Embryonic facial prominence (tissue), 1 donor: ENCODE data around the gene UTP11.

Source experiments
- DNase-seq: peaks from one replicate; pipeline ENCODE4 v3.0.0-alpha.2; 2016; ENCODE audit errors: extremely low spot score

Gene UTP11

DNA sequence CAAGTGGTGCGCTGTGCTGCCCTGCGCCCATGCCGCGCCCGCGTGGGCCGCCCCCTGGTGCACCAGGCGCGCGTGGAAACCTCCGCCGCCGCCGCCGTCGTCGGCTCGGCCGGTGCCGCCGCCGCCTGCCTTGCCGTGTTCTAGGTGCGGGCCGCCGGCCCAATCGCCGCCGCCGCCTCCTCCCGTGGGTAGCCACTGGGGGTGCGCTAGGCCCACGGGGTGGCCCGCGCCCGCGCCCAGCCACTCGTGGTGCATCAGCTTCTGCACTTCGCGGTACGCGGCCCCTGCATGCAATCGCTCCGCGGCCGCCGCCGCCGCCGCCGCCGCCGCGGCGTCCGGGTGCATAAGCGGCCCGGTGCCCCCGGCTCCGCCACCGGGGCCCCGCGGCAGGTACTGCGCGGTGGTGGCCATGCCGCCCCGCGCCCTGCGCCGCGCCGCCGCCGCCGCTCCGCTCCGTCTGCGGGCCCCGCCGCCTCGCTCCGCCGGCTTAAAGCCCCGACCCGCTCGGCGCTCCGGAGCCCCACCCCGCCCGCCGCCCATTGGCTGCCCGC is 33.9 kb downstream of the UTP11 start, which contains the start of gene POU3F1:
POU3F1 (minus strand) TSS at position 461 of the 551 bp plus-strand sequence; CDS start at position 411, 50 bp downstream.
- DNase-seq = no peak

DNA sequence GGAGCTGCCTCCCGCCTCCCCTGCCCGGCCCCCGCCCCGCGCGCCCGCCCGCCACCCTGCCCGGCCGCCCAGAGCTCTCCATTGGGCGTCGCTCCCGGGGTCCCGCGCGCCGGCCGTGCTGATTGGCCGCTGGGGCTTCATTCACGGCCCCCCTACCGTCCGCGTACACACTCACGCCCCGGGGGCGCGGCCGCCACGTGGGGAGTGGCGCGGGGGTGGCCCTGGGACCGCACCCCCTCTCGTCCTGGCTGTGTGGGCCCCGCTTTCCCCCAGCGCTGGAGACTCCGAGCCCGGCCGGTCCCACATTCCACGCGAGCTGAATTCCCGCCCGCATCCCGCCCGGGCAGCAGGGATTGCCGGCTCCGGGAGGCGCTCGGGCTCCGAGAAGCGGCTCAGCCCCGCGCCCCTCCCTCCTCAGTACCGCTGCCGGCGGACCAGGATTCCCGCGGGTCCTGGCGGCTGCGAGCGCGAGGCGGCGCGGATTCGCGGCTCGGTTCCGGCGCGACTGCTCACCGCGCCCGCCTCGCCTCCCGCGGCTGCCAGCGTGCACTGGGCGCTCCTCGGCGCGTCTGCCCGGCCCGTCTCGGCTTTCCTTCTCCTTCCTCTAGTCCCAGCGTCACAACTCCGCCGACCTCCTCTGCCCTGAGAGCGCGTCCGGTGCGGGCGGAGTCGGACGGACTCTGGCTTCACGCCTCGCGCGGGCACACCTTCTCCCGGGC is 34.5 kb downstream of the UTP11 start:
- DNase-seq = peak; percentile 44

DNA sequence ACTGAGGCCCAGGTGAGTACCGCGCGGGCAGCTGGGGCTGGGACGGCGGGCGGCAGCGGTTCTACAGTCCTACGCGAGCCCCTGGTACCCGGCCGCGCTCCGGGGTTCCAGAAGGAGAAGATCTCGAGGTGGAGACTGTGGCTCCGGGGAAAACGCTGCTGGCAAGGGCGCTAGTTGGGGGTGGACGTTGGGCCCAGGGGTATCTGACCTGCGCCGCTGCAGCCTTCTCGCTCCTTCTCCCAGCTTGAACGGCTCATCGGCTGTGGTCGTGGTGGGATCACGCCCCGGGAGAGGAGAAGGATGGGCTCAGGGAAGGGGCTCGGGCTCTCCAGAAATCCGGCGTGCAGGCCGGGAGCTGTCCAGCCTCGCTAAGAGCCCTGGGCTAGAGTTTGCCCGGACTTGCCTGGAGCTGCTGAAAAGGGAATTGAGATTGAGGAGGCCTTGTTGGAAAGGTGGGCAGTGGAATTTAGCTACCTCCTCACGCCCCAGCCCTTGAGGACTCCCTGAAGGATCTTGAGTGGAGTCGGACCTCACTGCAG is 35.1 kb downstream of the UTP11 start:
- DNase-seq = no peak

DNA sequence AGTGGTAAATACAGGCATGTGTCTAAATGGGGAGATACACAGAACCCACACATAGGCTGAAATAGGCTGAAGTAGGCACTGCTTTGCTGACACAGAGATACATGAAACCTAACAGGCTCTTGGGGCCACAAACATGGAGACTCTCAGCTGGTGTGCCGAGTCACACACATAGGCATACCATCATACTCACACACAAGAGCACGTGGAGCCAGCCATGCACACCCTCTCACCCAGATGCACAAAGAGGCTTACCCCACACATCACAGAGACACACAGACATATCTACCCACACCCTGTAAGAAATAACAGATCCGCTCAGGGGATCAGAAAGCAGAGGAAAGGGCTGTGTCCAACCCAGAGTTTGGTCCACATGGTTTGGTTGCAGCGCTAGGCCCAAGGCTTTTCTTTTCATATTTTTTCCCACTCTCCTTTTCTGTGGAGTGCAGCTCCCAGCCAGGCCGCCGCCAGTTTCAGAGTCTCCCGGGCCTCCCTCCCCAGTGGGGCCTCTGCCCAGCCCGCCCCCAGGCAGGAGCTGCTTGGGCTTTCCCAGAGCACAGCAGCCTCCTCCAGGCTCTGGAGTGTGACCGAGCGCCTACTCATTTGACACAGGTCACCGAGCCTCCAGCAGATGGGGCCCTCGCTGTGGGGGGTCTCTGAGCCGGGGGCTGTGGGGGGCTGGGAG is 38.0 kb downstream of the UTP11 start:
- no peak for DNase-seq

DNA sequence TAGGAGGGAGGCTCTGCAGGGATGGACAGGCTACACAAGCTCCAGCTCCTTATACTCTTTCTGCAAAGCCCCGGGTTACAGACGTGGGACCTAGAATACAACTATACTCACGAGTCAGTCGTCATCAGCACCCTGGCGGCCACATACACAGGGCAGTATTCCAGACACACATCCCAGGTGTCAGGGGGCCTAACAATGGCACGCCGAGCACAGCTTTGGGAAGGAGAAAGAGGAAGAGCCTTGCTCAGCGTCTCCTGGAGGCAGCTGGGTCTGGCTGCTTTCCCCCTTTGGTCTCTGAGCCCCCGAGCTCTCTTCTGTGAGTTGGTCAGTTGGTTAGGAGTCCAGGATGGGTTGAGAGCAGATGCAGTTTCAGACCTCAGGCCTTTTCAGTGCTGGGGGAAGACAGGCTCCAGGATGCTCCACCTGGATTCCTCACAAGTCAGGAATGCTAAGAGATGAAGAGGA is 38.6 kb downstream of the UTP11 start:
- DNase-seq = no peak

DNA sequence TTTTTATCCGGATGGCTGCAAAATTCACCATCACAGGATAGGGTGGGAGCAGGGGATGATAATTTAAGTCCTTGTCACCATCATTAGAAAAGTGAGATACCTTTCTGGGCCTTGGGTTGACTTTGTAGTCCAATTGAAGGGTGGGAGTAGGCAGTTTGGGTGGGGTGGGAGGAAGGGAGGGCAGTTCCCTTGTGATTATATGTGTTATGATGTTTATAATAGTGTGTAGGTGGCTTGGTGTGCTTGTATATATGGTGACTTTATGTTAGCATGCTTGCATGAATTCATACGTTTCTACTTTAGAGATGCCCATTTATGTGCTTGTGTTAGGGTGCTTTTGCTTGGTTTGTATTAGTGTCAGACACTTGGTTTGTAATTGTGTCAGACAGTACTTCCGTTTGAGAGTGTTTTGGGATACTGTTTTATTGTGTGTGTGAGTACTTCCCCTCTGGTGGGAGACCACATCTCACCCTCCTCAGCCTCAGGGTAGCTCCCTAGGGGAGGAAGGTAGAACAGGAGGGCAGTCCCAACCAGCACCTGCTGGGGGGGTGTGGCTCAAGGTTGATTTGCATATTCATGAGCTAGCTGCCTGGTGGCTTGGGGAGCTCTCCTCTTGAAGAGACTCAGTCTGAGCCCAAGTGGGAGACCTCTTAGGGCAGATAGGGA is 40.3 kb downstream of the UTP11 start:
- no peak for DNase-seq

DNA sequence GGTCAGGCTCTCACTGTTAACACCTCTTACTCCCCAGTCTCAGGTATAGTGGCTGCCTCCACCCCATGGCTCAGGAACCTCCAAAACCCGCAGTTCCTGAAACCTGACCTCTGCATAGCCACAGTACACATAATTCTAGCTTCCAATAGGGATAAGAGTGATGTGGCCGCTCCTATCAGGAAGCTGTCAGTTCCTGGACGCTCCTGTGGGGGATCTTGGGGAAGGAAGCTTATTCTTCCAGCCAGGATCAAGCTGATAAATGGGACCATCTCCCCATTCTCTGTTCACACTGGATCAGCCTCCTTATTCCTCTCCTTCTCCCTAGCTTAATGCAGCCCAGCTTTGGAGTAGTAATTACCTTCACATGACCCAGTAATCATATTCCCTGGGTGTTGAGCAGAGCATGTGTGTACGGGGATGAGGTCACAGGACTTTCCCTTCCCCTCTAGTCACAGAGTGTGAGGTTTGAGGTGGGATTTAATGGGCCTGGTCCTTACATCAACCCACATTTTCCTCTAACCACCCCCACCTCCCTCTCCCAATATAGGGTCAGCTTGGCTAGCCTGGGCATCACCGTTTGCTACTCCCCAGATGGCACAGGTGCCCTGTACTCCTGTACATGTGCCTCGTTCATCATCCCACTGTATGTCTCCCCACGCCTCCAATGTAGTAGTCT is 41.0 kb downstream of the UTP11 start:
- DNase-seq = no peak

DNA sequence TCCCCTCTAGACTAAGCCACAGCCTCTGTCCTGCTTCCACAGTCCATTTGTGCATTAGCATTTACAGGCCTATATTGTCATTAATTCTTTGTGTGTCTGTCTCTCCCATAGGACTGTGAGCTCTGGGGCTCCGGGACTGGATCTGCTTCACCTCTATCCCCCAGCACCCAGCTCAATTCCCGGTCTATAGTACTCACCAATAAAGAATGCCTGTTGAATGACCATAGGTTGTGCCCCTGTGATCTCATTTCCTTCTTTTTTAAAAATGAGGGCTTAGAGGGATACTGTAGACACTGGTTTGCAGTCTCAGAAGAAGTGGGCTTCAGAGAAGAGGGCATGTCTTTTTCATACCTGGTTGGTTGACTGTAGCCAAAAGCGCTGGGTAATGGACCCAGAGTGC is 42.9 kb downstream of the UTP11 start:
- DNase-seq = no peak

DNA sequence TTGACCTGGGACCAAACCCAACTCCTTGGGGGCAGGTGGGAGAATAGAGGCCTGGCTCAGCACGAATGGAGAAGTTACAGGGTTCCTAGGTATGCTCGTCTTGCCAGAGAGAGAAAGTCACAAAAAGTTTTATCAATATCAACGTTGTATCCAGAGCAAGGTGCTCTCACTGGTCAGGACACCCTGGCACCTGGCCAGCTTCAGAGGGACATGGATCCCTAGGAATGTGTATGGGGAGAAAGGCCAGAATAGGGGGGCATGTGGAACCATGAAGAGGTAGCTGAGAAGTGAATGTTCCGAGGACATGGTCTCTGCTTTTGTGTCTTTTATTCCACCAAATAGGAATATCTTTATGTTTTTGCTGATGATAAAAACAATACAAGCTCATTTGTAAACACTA is 43.4 kb downstream of the UTP11 start:
- DNase-seq = no peak

DNA sequence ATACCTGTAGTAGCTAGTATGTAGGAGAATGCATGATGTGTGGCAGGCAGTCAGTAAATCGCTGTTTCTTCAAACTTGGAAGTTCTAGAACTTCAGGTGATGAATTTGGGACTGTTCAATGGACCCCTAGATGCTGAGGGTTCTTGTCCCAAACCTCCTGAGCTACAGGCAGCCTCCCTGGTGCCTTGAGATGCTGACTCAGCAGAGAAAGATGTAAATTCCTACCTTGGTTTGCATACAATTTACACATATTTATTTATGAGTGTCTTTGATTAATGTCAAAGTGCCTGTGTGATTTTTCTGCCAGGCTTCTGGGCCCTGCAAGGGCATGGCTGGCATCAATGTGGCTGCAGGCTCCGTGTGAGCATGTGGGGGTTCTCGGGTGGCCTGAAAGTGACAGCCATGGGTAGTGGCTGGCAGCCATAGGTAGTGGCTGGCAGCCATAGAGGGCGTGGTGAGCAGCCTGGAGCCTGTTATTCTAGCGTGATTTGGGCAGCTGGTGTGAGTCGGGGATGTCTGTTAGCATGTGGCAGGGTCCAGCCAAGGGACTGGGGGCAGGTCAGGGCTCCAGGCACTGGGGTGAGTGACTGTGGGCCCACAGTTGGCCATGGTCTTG is 47.2 kb downstream of the UTP11 start:
- no peak for DNase-seq

DNA sequence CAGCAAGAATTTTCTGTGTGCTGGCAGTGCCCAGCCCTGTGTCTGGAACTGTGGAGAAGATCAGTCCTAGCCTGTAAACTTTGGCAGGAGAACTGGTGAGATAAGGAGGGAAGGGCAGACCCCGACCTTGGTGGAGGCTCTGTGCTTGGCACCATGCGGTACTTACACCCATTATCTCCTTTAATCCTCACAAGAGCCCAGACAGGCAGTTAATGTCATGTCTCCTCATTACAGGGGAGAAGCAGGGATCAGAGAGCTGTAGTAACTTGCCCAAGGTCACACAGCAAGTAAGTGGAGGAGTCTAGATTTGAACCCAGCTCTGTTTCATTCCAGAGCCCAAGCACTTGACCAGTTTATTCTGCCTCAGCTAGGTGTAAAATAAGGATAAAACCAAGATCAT is 48.0 kb downstream of the UTP11 start:
- DNase-seq = no peak

DNA sequence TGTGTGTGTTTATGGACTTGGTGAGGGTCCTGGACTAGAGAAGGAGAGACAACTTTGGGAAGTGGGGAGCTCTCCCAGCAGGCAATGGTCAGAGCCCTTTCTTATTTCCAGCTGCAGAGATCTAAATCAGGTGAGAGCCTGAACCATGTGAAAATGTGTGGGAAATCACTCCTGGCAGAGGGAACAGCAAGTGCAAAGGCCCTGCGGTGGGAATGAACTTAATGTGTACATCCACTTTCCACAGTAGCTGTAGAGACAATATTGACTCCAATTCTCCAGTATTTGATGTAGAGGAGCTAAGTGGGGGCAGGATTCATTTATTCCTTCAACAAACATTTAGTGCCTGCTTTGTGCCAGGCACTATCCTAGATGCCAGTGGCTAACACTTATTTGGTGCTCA is 48.8 kb downstream of the UTP11 start:
- no peak for DNase-seq

DNA sequence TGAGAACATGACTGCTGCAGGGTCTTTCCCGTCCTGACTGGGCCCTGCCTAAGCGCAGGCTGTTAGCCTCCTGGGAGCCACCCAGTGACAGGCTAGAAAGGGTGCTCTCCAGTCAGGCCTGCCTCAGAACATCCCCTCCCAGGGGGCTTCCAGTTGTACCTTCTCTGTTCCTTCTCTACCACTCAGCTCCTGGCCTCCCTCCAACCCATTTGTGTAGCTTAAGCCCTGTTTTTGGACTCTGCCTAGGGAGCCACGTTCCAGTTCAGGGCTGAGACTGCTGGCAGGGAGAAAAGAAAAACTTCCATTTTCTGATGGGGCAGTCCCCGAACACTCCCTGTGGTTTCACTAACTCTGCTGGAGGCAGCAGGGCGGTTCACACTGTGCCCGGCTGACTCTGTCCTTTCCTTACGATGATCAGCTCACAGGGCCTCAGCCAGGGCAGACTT is 49.4 kb downstream of the UTP11 start:
- no peak for DNase-seq

DNA sequence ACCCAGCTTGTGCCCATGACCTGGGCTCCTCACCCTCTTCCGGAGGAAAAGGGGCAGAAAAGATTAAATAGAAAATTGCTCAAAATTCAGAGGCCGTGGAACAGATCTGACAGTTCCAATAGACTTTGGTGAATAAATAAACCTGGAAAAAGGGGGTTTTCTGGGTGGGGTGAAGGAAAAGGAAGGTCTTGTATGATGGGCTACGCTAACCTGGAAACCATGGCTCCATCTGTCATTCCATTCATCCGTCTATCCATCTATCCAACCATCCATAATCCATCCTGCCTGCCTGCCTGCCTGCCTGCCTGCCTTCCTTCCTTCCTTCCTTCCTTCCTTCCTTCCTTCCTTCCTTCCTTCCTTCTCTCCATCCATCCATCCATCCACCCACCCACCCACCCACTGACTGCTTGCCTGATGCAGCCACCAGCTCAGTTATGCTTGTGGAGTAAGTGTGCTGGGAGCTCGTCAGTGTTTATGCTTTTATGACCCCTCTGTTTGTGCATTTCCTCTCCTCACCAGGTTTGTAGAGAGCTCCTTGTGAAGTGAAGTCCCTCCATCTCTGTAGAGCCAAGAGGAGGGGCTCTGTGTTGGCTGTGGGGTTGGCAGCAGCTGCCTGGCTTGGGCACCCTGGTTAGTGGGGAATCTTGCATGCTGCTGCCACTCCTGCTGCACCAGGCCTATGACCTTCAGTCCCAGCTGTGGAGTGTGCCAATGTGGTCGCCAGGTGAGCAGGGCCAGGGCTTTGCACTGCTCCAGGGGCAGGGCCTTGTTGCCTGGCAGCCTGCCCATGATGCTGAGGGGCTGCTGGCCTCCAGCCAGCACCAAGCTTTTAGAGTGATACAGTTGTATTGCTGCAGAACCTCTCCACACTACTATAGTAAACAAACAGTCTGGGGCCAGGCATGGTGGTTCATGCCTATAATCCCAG is 50.1 kb downstream of the UTP11 start:
- no peak for DNase-seq

DNA sequence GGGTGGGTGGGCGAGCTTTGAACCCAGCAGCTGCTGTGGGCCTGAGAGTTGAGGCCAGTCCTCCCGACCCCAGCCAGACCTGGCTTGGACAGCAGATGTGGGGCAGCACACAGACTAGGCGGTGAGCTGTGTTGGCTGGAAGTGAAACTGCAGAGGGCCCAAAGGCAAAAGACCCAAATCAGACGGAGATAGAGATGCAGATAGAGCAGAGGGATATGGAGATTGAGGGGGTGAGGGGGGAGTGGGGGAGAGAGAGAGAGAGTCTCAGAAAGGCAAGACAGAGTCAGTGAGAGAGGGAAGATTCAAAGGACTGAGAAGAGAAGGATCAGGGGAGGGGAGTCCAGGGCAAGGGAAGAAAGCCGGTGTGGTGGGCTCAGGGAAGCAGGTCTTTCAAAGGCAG is 51.1 kb downstream of the UTP11 start:
- no peak for DNase-seq

DNA sequence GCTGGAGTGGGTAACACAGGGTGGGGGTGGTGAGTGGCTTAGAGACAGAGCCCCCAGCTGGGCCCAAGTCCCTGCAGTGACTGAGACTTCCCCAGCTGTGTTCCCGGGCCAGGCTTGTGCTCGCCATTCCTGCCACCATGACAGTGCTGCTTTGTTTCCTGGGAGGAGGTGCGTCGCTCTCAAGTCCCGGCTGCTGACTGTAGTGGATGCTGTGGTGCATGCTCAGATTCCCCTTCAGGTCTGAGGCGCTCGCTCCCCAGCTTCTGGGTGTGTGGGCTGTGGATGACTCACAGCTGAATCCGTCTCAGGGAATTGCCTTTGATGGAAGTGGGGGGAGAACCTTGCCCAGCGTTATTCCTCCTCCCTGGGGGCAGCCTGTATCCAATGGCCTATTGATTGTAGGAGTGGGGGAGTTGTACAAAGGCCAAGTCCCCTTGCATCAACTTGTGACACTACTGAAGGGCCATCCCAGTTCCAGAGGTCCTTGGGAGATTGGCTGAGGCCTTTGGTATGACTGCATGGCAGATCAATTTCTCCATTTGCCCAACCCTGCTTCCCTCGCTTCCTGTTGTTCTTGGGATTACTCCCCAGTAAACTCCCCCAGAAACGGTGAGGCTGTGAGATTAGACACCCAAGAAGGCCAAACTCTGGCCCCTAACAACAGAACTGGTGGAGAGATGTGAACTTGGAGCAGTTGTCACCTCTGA is 51.8 kb downstream of the UTP11 start:
- DNase-seq = no peak

DNA sequence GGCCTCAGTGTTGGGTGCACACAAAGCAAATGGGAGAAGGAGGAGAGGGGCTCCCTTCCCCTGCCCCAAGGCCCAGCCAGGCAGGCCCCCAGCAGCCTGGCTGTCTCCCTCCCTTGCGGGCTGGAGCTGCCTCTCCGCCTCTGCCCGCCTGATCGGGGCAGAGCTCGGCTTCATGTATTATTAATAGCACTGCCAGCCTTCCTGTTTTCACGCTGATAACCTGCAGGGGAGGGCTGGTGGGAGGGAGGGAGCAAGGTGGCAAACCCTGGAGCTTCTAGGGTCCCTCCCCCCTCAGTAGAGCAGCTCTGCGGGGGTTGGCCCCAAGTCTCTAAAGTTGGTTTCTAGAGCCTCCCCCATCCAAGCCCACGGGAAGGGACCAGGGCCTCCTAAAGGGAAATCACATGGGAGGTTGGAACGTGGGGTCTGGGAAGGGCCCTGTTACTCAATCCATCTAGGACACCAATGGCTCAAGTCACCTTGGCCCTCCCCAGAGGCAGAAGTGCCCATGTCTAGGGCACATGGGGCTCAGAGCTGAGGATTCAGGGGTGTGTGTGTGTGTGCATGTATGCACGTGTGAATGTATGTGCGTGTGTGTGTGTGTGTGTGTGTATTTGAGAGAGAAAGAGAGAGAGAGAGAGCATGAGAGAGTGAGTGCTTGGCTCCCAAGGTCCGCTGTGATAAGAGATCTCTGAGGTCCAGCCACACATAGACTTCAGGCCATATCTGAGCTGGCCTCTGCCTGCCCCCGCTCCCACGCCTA is 55.9 kb downstream of the UTP11 start:
- no peak for DNase-seq

DNA sequence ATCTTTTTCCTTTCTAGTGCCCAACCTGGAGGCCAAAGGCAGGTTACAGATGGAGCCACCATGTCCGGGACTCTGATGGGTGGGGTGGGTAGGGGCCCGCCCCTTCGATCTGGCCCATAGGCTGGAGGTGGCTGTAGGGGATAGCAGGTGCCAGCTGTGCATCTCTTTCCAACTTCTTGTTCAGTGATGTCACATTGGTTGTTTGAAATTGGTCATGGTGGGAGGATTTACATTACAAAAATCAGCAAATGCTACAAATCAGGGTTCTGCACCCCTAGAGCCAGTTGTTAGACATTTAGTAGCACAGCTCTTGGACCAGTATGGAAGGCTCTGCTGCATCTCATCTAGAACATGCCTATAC is 56.4 kb downstream of the UTP11 start:
- no peak for DNase-seq
